ENCODE results near the gene SLC35F3.

The SLC35F3 gene

GRCh38 chr1:233904633-233905415, at the start of gene SLC35F3:
Gene SLC35F3, plus strand, starts transcription at chr1:233904676.
- TF ChIP-seq CTCF (IDR thresholded peaks at IDR 0.05; ENCODE audit: extremely low read depth, insufficient read depth, missing control alignments), result peak; percentile 18
- in situ Hi-C loops (cut with MboI; ENCODE audit: low pct_unique_long_range_greater_than_20kb, low sequenced_read_pairs, unreplicated experiment), result no loop called here
- peak; percentile 30 for DNase-seq (ENCODE audit: low spot score)

GRCh38 chr1:233859446-233859845, 45.0 kb upstream of the SLC35F3 start:
- no peak for DNase-seq (ENCODE audit: low spot score)
- no peak for TF ChIP-seq CTCF (IDR thresholded peaks at IDR 0.05; ENCODE audit: extremely low read depth, insufficient read depth, missing control alignments)
- in situ Hi-C loops (cut with MboI; ENCODE audit: low pct_unique_long_range_greater_than_20kb, low sequenced_read_pairs, unreplicated experiment), result no loop called here

GRCh38 chr1:233863901-233864545, 40.5 kb upstream of the SLC35F3 start:
- no peak for DNase-seq (ENCODE audit: low spot score)
- no peak for TF ChIP-seq CTCF (IDR thresholded peaks at IDR 0.05; ENCODE audit: extremely low read depth, insufficient read depth, missing control alignments)
- in situ Hi-C loops (cut with MboI; ENCODE audit: low pct_unique_long_range_greater_than_20kb, low sequenced_read_pairs, unreplicated experiment), result no loop called here

GRCh38 chr1:233864578-233864977, 39.9 kb upstream of the SLC35F3 start:
- DNase-seq (ENCODE audit: low spot score), result no peak
- TF ChIP-seq CTCF (IDR thresholded peaks at IDR 0.05; ENCODE audit: extremely low read depth, insufficient read depth, missing control alignments), result no peak
- in situ Hi-C loops (cut with MboI; ENCODE audit: low pct_unique_long_range_greater_than_20kb, low sequenced_read_pairs, unreplicated experiment), result no loop called here

GRCh38 chr1:233865216-233865615, 39.3 kb upstream of the SLC35F3 start:
- in situ Hi-C loops (cut with MboI; ENCODE audit: low pct_unique_long_range_greater_than_20kb, low sequenced_read_pairs, unreplicated experiment), result no loop called here
- no peak for DNase-seq (ENCODE audit: low spot score)
- no peak for TF ChIP-seq CTCF (IDR thresholded peaks at IDR 0.05; ENCODE audit: extremely low read depth, insufficient read depth, missing control alignments)

GRCh38 chr1:233865902-233866301, 38.6 kb upstream of the SLC35F3 start:
- no peak for TF ChIP-seq CTCF (IDR thresholded peaks at IDR 0.05; ENCODE audit: extremely low read depth, insufficient read depth, missing control alignments)
- in situ Hi-C loops (cut with MboI; ENCODE audit: low pct_unique_long_range_greater_than_20kb, low sequenced_read_pairs, unreplicated experiment), result no loop called here
- DNase-seq (ENCODE audit: low spot score), result no peak
